NCI-H774 (cell line): ENCODE measurements around the gene DCTN2.

ENCODE experiments used
- DNase-seq: peaks from one replicate; lab custom pipeline; 2025; lab: John Stamatoyannopoulos, UW

DCTN2 gene

DNA sequence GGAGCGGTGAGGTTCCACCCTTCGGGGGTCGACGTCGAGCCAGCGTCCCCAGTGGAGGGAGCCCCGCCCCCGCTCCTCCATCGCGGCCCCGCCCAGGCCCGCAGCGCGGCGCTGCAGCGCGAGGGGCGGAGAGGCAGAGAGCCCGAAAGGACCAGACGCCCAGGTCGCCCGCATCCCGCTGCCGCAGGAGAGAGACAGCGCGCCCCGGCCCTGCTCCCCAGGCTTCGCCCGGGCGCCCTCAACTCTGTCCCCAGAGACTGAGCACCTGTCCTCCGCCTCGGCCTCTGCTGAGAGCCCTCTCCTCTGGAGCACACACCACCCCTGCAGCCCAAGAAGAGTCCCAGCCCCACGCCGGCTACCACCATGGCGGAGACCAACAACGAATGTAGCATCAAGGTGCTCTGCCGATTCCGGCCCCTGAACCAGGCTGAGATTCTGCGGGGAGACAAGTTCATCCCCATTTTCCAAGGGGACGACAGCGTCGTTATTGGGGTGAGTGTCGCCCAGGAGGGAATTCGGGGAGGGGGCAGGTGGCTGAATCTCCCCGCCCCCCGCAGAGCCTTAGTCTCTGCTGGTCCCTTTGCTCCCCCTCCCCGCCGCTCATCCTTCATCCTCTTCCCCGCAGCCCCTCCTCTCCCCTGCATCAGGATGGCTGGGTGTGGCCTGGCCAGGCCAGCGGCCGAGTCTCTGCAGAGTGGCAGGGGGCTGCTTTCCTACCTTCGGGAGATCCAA, 3.1 kb upstream of the DCTN2 start, which contains the start of gene KIF5A:
Gene KIF5A, plus strand, starts transcription at position 136 of the 732 bp plus-strand sequence. Its CDS starts 228 bp downstream, at position 364.
- DNase-seq: peak; percentile 49

GRCh38 chr12:57549203-57549908, 2.4 kb upstream of the DCTN2 start:
- no peak for DNase-seq

DNA sequence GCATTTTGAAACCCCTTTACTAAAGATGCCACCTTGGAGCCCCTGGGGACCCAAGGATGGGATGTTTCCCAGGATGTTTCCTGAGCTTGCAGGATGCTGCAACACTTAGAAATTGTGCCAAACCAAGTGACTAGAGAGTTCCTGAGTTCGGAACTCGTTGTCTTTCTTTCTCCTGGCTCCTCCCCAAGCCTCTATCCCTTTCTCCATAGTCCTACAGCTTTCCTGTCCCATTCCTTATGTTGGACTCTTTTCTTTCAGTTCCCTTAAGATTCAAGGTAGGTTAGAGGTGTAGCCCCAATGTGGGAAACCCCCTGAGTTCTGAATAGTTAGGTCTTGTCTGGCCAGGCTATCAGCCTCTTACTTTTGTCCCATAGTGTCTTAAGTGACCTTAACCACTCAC, 1.5 kb upstream of the DCTN2 start:
- no peak for DNase-seq

- no peak for DNase-seq
Measured at GRCh38 chr12:57548013-57548315, 972 bp upstream of the DCTN2 start.

DNA sequence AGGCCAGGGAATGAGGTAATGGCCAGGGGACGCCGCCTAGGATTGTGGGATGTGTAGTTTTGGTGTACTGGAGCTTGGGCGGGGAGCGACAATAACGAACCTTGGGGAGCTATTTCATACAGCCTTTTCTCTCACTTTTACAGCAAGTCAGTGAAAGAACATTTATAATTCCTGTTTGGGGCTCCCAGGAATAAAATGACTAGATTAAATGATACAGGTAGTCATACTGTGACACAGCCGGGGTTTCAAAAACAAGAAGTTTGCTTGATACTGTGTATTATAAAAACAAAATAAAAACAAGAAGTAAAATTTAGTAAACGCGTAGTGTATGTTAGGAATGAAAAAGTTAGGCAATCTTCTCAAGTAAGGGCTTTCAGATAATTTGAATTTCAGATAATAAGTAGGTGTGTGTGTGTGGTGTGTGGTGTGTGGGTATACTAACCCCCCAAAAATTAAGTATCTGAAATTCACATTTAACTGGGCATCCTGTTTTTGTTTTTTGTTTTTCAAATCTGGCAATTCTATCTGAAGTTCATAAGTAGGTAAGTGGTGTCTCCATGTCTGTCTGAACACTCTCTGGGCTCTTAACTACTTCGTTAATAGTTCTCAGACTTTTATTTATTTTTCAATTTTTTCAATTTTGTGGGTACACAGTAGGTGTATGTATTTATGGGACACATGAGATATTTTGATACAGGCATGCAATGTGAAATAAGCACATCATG, 458 bp upstream of the DCTN2 start:
- no peak for DNase-seq

GRCh38 chr12:57545809-57546437, 1.1 kb downstream of the DCTN2 start:
- DNase-seq: peak; percentile 23

- no peak for DNase-seq
Measured at GRCh38 chr12:57543581-57543980, 3.4 kb downstream of the DCTN2 start.

- no peak for DNase-seq
Measured at GRCh38 chr12:57541717-57542116, 5.3 kb downstream of the DCTN2 start.

DNA sequence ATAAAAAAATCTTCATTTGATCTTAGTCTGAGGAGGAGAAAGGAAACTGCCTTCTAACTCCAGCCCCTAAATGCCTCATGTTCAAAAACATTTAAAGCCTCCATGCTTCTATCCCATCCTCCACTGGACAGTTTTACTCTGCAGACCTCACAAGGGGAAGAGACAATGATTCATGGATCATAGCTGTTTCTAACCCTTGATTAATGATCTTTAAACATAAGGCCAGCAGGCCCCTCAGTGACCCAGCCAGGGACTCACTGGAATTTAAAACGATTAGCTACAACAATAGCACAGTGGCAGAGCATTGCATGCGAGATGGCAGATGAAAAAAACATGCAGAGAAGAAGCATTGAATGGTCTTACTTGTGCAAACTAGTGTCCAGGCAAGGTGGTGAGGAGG, 6.0 kb downstream of the DCTN2 start:
- DNase-seq: no peak

GRCh38 chr12:57539134-57539768, 7.7 kb downstream of the DCTN2 start:
- no peak for DNase-seq

DNA sequence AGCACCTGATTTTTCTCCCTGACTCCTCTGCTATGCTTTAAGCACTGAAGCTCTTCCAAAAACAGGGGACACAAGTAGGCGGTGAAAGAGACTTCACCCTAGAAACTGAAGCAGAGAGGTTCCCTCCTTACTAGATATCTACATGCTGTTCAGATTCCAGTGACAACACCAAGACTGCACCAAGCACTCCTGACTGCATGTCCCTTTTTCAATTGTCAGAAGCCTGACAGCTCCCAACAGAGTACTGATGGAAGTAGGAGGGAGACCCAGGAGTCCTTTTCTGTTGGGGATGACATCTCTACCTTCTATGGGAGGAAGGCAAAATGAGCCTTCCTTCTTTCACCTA, 10.4 kb downstream of the DCTN2 start:
- DNase-seq: no peak

DNA sequence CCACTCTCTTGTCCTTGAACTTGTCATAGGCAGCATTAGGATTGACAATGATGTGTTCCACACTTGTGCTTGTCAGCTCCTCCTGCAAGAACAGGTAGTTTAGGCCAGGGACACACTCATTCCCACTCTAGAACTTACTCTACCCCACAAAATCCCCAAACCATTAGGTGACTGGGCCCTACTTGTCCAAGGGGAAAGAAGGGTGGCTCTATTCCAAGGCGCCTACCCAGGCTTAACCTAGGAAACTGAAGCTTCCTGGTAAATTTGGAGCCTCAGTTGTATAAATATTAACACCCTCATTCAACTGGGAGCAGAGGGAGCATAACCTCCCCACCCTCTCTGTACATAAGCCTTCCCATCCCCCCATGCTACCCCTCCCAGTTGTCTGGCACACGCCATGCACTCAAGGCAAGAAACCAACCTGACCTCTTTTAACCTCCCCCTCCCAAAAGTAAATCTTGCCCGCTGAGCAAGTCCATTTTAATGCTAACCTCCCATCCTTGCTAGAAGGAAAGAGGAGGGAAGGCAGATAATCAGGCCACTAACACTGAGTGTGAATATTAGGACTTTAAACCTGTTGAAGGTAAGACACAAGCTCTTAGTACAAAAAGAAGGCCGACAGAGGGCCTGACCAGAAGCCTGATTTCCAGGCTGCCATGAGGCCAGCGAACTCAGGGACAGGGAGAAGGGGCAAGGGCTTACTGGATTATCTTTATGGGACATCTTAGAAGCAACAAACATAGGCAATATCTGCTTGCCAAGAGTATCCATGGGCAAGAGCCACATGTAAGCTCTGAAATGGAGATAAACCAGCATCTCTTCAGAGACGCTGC, 11.0 kb downstream of the DCTN2 start:
- no peak for DNase-seq

GRCh38 chr12:57534991-57535543, 11.9 kb downstream of the DCTN2 start:
- DNase-seq: no peak

DNA sequence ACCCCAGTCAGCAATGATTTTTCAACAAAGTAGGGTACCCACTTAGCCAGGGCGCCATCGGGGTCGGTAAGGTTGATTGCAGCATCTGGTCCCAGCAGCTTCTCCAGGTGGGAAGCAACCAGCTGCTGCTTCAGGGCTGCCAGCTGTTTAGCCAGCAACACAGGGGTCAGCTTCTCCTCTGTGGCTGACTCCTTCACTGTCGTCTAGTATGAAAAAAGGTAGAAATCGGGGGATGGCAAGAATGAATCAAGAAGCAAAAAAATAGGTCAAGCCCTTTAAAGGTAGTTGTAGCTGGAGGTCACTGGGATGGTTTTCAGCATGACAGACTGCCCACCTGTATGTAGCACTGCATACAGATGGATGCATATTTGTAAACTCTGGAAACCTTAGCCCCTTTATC, 12.7 kb downstream of the DCTN2 start:
- DNase-seq: no peak

GRCh38 chr12:57533108-57533507, 13.9 kb downstream of the DCTN2 start:
- DNase-seq: no peak

DNA sequence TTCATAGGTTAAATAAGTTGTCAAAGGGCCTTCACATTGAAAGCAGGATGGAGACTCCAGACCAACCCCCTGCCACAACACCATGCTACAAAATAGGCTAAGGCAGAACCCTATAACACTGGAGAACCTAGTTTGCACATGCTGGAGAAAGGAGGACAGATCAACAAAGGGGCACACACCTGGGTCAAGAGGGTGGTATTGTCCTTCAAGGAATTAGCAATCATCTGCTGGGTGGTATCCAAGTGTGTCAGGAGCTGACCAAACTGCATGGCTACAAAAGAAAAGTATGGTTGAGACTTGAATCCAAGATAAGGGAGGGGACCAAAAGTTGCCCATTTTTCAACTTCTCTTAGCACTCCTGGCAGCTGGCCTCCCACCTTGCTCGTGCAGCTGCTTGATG, 15.2 kb downstream of the DCTN2 start:
- DNase-seq: no peak

DNA sequence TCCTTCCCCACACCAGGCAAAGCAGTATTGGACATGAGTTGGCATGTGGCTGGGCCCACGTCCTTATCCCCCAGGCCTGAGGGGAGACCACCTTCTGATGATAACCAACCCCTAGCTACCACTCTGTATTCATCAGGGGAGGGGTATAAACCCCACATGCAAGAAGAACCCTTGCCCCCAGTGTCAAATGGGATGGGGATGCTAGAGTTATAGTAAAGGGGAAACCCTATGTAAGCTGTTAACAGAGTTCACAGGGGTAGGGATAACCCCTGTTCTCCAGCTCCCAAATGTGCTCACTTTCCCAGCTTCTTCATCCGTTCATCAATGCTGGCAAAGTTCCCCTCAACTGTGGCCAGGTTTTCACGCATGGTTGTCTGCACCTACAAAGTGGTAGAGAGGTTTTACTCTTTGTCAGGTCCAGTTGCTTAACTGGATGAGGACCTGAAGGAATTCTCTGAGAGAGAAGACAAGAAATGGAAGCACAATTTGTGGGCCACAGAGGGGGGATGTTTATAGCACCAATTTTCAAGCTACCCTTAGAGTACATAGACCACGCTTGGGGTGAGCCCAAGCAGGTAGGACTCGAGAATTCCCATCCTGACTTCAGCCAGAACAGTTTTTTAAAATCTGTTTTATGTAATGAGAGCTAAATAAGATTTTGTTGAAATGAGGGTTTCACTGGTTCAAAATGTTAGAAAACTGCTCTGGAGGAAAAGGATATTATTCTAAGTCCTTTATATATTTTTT, 16.4 kb downstream of the DCTN2 start:
- no peak for DNase-seq

GRCh38 chr12:57529831-57530230, 17.2 kb downstream of the DCTN2 start:
- no peak for DNase-seq

GRCh38 chr12:57528831-57529555, 18.0 kb downstream of the DCTN2 start:
- no peak for DNase-seq

DNA sequence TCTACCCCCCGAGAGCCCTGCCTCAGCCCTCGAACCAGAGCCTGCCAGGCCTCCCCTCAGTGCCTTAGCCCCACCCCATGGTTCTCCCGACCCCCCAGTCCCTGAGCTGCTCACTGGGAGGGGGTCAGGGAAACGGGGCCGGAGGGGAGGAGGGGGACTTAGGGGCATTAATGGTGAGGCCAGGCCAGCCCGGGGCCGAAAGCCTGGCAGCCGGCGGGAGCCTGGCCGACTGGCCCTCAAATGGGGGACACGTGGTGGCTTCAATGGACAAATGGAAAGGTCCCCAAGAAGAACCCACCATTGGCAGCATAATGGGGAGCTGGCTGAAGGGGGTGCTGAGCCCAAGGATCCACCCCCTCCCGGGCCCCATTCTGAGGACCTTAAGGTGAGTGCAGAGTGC, 18.8 kb downstream of the DCTN2 start:
- no peak for DNase-seq
